ENCODE data around the gene AADACL2.
"Not testable (repeated sequence)": the region's sequence is repeated elsewhere in the genome, so short reads cannot be mapped to it uniquely, and the experiment has no call there.

AADACL2 gene

DNA sequence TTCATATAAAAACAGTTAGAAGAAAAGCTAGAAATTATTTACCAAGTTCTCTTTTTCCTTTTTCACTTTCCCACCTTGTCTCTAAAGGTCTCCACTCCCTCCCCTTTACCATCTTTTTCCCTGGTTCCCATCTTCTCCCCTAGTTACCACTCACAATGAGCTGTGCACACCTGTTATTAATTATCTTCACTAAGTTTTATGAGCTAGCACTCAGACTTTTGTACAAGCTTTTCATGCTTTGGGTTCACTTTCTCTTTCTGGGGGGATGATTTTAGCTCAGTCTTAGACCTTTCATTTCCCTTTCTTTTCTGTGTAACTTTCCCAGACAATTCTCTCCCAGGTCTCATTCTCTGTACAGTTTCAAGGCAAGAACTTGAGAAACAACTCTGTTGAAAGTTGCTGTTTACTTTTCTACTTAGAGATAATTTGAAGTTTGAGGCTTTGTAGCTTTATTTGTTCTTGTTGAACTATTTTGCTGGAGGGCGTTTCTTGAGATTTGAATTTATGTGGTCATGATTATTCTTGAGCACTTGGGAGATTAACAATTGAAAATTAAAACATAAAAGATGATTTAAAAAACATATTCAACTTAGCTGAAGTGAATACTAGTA is 56.2 kb downstream of the AADACL2 start:
- H2AFZ ChIP-seq (ENCODE audit: low read length): no peak overlapping the region
- H3K23ac ChIP-seq (ENCODE audit: low read depth, low read length, poor library complexity): no peak overlapping the region
- H2BK5ac ChIP-seq (ENCODE audit: low read length): no peak overlapping the region
- H3K4ac ChIP-seq (ENCODE audit: low read length): no peak overlapping the region
- no peak for DNase-seq (ENCODE audit: low spot score)
- no peaks in the 10 kb centered on the region for H3K27me3 ChIP-seq (ENCODE audit: control insufficient read depth in 3 of 3, insufficient read depth in 3 of 3, low read depth in 1 of 3, low read length in 3 of 3)
- H4K91ac ChIP-seq (ENCODE audit: low read depth, low read length, poor library complexity): no peak overlapping the region
- H2AK5ac ChIP-seq (ENCODE audit: low read depth, low read length): no peak overlapping the region
- H3K36me3 ChIP-seq (replicated peaks in 1 of 2; ENCODE audit: control insufficient read depth in 2 of 2, insufficient read depth in 2 of 2, low read length in 2 of 2): no peaks in the 10 kb centered on the region
- H3K14ac ChIP-seq (ENCODE audit: low read length): no peak overlapping the region
- H3K79me1 ChIP-seq (ENCODE audit: low read depth, low read length): no peaks in the 10 kb centered on the region
- H2BK12ac ChIP-seq (ENCODE audit: low read length): no peak overlapping the region
- no peaks in the 10 kb centered on the region for H3K4me1 ChIP-seq (ENCODE audit: control insufficient read depth in 2 of 2, insufficient read depth in 1 of 2, low read depth in 1 of 2, low read length in 2 of 2)
- no peak overlapping the region for H3K9ac ChIP-seq (ENCODE audit: low read depth, low read length, poor library complexity)
- no peak overlapping the region for H2BK120ac ChIP-seq (ENCODE audit: low read depth, low read length)
- no peak overlapping the region for H3K4me2 ChIP-seq (ENCODE audit: insufficient read depth, low read length, poor library complexity, severe bottlenecking)
- H2BK15ac ChIP-seq (ENCODE audit: low read length): no peak overlapping the region
- no peak overlapping the region for H3K27ac ChIP-seq (replicated peaks; ENCODE audit: low read length)
- H4K8ac ChIP-seq (ENCODE audit: low read depth, low read length): no peak overlapping the region
- no CpG with 5 or more reads among the region's 1 CpG for WGBS, 2 donors (ENCODE audit: extremely low coverage in 2 of 2, insufficient read length in 2 of 2, insufficient replicate concordance in 1 of 2)
- H3K9me3 ChIP-seq (replicated peaks in 1 of 2; ENCODE audit: control insufficient read depth in 2 of 2, insufficient read depth in 1 of 2, low read depth in 1 of 2, low read length in 2 of 2): peaks cover 0 to 1% of the 10 kb centered on the region in 2 donors
- no peak overlapping the region for H3K4me3 ChIP-seq (ENCODE audit: low read length in 2 of 2)
- no peak overlapping the region for H3K18ac ChIP-seq (ENCODE audit: low read length)

DNA sequence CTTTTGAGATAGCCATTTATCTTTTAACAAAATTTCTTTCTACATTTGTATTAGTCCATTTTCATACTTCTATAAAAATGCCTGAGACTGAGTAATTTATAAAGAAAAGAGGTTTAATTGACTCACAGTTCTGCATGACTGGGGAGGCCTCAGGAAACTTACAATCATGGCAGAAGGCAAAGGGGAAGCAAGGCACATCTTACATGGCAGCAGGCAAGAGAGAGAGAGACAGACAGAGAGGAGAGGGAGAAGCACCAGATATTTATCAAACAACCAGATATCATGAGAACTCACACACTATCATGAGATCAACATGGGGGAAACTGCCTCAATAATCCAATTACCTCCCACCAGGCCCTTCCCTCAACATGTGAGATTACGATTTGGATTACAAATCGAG is 57.0 kb downstream of the AADACL2 start:
- H3K4ac ChIP-seq (ENCODE audit: low read length); H3K4me1 ChIP-seq (ENCODE audit: control insufficient read depth in 2 of 2, insufficient read depth in 1 of 2, low read depth in 1 of 2, low read length in 2 of 2); H4K8ac ChIP-seq (ENCODE audit: low read depth, low read length); DNase-seq (ENCODE audit: low spot score); H3K27ac ChIP-seq (replicated peaks; ENCODE audit: low read length); H3K18ac ChIP-seq (ENCODE audit: low read length); H3K9me3 ChIP-seq (replicated peaks in 1 of 2; ENCODE audit: control insufficient read depth in 2 of 2, insufficient read depth in 1 of 2, low read depth in 1 of 2, low read length in 2 of 2); H3K4me3 ChIP-seq (ENCODE audit: low read length in 2 of 2); H2BK12ac ChIP-seq (ENCODE audit: low read length); H2BK5ac ChIP-seq (ENCODE audit: low read length); H4K91ac ChIP-seq (ENCODE audit: low read depth, low read length, poor library complexity); H2BK15ac ChIP-seq (ENCODE audit: low read length); H3K36me3 ChIP-seq (replicated peaks in 1 of 2; ENCODE audit: control insufficient read depth in 2 of 2, insufficient read depth in 2 of 2, low read length in 2 of 2); H3K27me3 ChIP-seq (ENCODE audit: control insufficient read depth in 3 of 3, insufficient read depth in 3 of 3, low read depth in 1 of 3, low read length in 3 of 3); H2AK5ac ChIP-seq (ENCODE audit: low read depth, low read length); H3K79me1 ChIP-seq (ENCODE audit: low read depth, low read length); H3K4me2 ChIP-seq (ENCODE audit: insufficient read depth, low read length, poor library complexity, severe bottlenecking); H2BK120ac ChIP-seq (ENCODE audit: low read depth, low read length); H2AFZ ChIP-seq (ENCODE audit: low read length); H3K23ac ChIP-seq (ENCODE audit: low read depth, low read length, poor library complexity); H3K14ac ChIP-seq (ENCODE audit: low read length); H3K9ac ChIP-seq (ENCODE audit: low read depth, low read length, poor library complexity): not testable (repeated sequence)
- WGBS, 2 donors (ENCODE audit: extremely low coverage in 2 of 2, insufficient read length in 2 of 2, insufficient replicate concordance in 1 of 2): no CpG with 5 or more reads among the region's 2 CpGs

DNA sequence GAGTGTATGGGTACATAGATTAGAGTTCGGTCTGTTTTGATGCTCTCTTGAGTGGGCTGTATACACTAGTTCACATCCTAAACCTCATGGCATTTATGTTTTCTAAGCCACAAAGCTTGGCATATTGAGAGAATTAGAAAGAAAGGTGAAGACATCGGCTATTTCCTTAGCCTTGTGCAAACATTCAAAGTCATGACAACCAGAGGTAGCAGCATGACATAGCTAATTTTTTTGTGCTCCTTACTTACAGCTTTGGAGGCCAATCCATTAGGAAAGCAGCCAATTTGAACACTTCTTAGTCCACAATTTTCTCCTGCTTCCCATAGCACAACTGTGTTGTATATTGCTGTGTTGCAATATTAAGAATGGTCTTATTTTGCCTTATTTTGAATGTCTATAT is 58.7 kb downstream of the AADACL2 start:
- DNase-seq (ENCODE audit: low spot score): no peak
- H3K14ac ChIP-seq (ENCODE audit: low read length): no peak overlapping the region
- no peaks in the 10 kb centered on the region for H3K79me1 ChIP-seq (ENCODE audit: low read depth, low read length)
- WGBS, 2 donors (ENCODE audit: extremely low coverage in 2 of 2, insufficient read length in 2 of 2, insufficient replicate concordance in 1 of 2): no CpG with 5 or more reads among the region's 2 CpGs
- no peak overlapping the region for H2BK5ac ChIP-seq (ENCODE audit: low read length)
- H3K4me2 ChIP-seq (ENCODE audit: insufficient read depth, low read length, poor library complexity, severe bottlenecking): no peak overlapping the region
- no peak overlapping the region for H3K4me3 ChIP-seq (ENCODE audit: low read length in 2 of 2)
- H2AK5ac ChIP-seq (ENCODE audit: low read depth, low read length): no peak overlapping the region
- H2BK15ac ChIP-seq (ENCODE audit: low read length): no peak overlapping the region
- no peak overlapping the region for H3K27ac ChIP-seq (replicated peaks; ENCODE audit: low read length)
- H3K27me3 ChIP-seq (ENCODE audit: control insufficient read depth in 3 of 3, insufficient read depth in 3 of 3, low read depth in 1 of 3, low read length in 3 of 3): no peaks in the 10 kb centered on the region
- H3K9ac ChIP-seq (ENCODE audit: low read depth, low read length, poor library complexity): no peak overlapping the region
- H4K8ac ChIP-seq (ENCODE audit: low read depth, low read length): no peak overlapping the region
- no peak overlapping the region for H3K18ac ChIP-seq (ENCODE audit: low read length)
- no peak overlapping the region for H2BK12ac ChIP-seq (ENCODE audit: low read length)
- H2BK120ac ChIP-seq (ENCODE audit: low read depth, low read length): no peak overlapping the region
- peaks cover 0 to 1% of the 10 kb centered on the region in 2 donors for H3K9me3 ChIP-seq (replicated peaks in 1 of 2; ENCODE audit: control insufficient read depth in 2 of 2, insufficient read depth in 1 of 2, low read depth in 1 of 2, low read length in 2 of 2)
- no peak overlapping the region for H2AFZ ChIP-seq (ENCODE audit: low read length)
- H3K36me3 ChIP-seq (replicated peaks in 1 of 2; ENCODE audit: control insufficient read depth in 2 of 2, insufficient read depth in 2 of 2, low read length in 2 of 2): no peaks in the 10 kb centered on the region
- no peak overlapping the region for H4K91ac ChIP-seq (ENCODE audit: low read depth, low read length, poor library complexity)
- no peak overlapping the region for H3K4ac ChIP-seq (ENCODE audit: low read length)
- H3K23ac ChIP-seq (ENCODE audit: low read depth, low read length, poor library complexity): no peak overlapping the region
- no peaks in the 10 kb centered on the region for H3K4me1 ChIP-seq (ENCODE audit: control insufficient read depth in 2 of 2, insufficient read depth in 1 of 2, low read depth in 1 of 2, low read length in 2 of 2)

DNA sequence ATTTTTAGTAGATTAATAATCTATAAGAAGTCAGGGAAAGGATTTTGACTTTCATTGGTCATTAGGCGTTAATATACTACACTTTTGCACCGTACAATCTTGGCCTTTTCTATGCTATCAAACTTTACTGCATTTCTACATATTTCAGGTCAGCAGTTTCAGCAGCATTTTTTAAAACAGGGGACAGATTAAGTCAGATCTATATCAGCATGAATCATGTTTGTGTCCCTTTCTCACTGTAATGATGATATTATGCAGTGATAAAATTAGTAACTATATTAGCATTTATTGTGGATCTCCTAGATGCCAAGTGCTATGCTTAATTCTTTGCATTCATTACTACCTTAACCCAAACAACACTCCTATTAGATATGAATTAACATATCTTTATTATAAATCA is 59.9 kb downstream of the AADACL2 start:
- no peaks in the 10 kb centered on the region for H3K4me1 ChIP-seq (ENCODE audit: control insufficient read depth in 2 of 2, insufficient read depth in 1 of 2, low read depth in 1 of 2, low read length in 2 of 2)
- no peak overlapping the region for H2AK5ac ChIP-seq (ENCODE audit: low read depth, low read length)
- no peaks in the 10 kb centered on the region for H3K79me1 ChIP-seq (ENCODE audit: low read depth, low read length)
- no peak overlapping the region for H3K14ac ChIP-seq (ENCODE audit: low read length)
- no peak overlapping the region for H3K4me3 ChIP-seq (ENCODE audit: low read length in 2 of 2)
- H3K23ac ChIP-seq (ENCODE audit: low read depth, low read length, poor library complexity): no peak overlapping the region
- DNase-seq (ENCODE audit: low spot score): no peak
- H3K36me3 ChIP-seq (replicated peaks in 1 of 2; ENCODE audit: control insufficient read depth in 2 of 2, insufficient read depth in 2 of 2, low read length in 2 of 2): no peaks in the 10 kb centered on the region
- no peak overlapping the region for H4K8ac ChIP-seq (ENCODE audit: low read depth, low read length)
- no peak overlapping the region for H2BK15ac ChIP-seq (ENCODE audit: low read length)
- no peak overlapping the region for H3K27ac ChIP-seq (replicated peaks; ENCODE audit: low read length)
- no peak overlapping the region for H3K9ac ChIP-seq (ENCODE audit: low read depth, low read length, poor library complexity)
- H2BK120ac ChIP-seq (ENCODE audit: low read depth, low read length): no peak overlapping the region
- no CpG with 5 or more reads among the region's 2 CpGs for WGBS, 2 donors (ENCODE audit: extremely low coverage in 2 of 2, insufficient read length in 2 of 2, insufficient replicate concordance in 1 of 2)
- H3K4me2 ChIP-seq (ENCODE audit: insufficient read depth, low read length, poor library complexity, severe bottlenecking): no peak overlapping the region
- H2AFZ ChIP-seq (ENCODE audit: low read length): no peak overlapping the region
- no peak overlapping the region for H3K4ac ChIP-seq (ENCODE audit: low read length)
- H4K91ac ChIP-seq (ENCODE audit: low read depth, low read length, poor library complexity): no peak overlapping the region
- H3K27me3 ChIP-seq (ENCODE audit: control insufficient read depth in 3 of 3, insufficient read depth in 3 of 3, low read depth in 1 of 3, low read length in 3 of 3): no peaks in the 10 kb centered on the region
- H2BK12ac ChIP-seq (ENCODE audit: low read length): no peak overlapping the region
- no peak overlapping the region for H3K18ac ChIP-seq (ENCODE audit: low read length)
- H2BK5ac ChIP-seq (ENCODE audit: low read length): no peak overlapping the region
- peaks cover 0 to 1% of the 10 kb centered on the region in 2 donors for H3K9me3 ChIP-seq (replicated peaks in 1 of 2; ENCODE audit: control insufficient read depth in 2 of 2, insufficient read depth in 1 of 2, low read depth in 1 of 2, low read length in 2 of 2)
